GM12878 (cell line): ENCODE measurements around the gene SSR3.
"Not testable (repeated sequence)": the region's sequence is repeated elsewhere in the genome, so short reads cannot be mapped to it uniquely, and the experiment has no call there.

Experiments
- BHLHE40 ChIP-seq, 2 experiments: fragments of 450-650 bp in 1 of 2; IDR thresholded peaks; 2 replicates each; pipeline ENCODE4 v1.6.1; 2011 to 2017; ENCODE audit warnings: low read depth in 2 of 2, borderline replicate concordance in 1 of 2, improper control_type of control experiment in 1 of 2, low read length in 1 of 2, mild to moderate bottlenecking in 1 of 2
- CTCF ChIP-seq, 3 experiments: IDR thresholded peaks in 2 of 3; conservative IDR thresholded peaks in 1 of 3; 2 replicates each; pipeline ENCODE4 v1.5.1; 2011; ENCODE audit warnings: low read depth in 3 of 3, low read length in 3 of 3, mild to moderate bottlenecking in 3 of 3, control low read depth in 2 of 3, moderate library complexity in 2 of 3, inconsistent platforms in 1 of 3, mixed read lengths in 1 of 3; ENCODE audit not compliant: control insufficient read depth in 2 of 3, insufficient read depth in 1 of 3; ENCODE audit errors: extremely low read depth in 1 of 3
- EP300 ChIP-seq, 2 experiments: fragments of 150-350 bp in 1 of 2; IDR thresholded peaks; 2 replicates each; pipeline ENCODE4 v1.6.1; 2011 to 2012; ENCODE audit warnings: low read depth in 2 of 2, low read length in 2 of 2, borderline replicate concordance in 1 of 2, improper control_type of control experiment in 1 of 2, inconsistent platforms in 1 of 2; ENCODE audit not compliant: control insufficient read depth in 1 of 2
- IRF4 ChIP-seq: IDR thresholded peaks from 2 replicates; pipeline ENCODE4 v1.6.1; 2011; ENCODE audit warnings: low read depth, low read length
- NR2C2 ChIP-seq: IDR thresholded peaks from 2 replicates; pipeline ENCODE4 v1.6.1; 2011; ENCODE audit warnings: borderline replicate concordance, low read depth; ENCODE audit not compliant: control insufficient read depth, insufficient read length
- USF2 ChIP-seq: IDR thresholded peaks from 2 replicates; pipeline ENCODE4 v1.6.1; 2011; ENCODE audit warnings: low read depth, low read length, improper control_type of control experiment, borderline replicate concordance
- TF ChIP-seq, protein P1 (sequence below): fragments of 450-650 bp; formaldehyde crosslinking; IDR thresholded peaks from 2 replicates; pipeline ENCODE4 v1.4.0; 2022; ENCODE audit warnings: mild to moderate bottlenecking, moderate library complexity
- TF ChIP-seq, protein P2 (sequence below): IDR thresholded peaks from 2 replicates; pipeline ENCODE4 v1.6.1; 2012; ENCODE audit warnings: low read length, inconsistent platforms

GRCh38 chr3:156589806-156590205, 34.9 kb upstream of the SSR3 start:
- TF ChIP-seq CTCF (IDR thresholded peaks at IDR 0.05 in 2 of 3, conservative IDR thresholded peaks at IDR 0.05 in 1 of 3; ENCODE audit: control insufficient read depth in 2 of 3, extremely low read depth in 1 of 3, insufficient read depth in 1 of 3, low read depth in 3 of 3, low read length in 3 of 3); BHLHE40 (IDR thresholded peaks at IDR 0.05; ENCODE audit: borderline replicate concordance in 1 of 2, low read depth in 2 of 2, low read length in 1 of 2); IRF4; NR2C2; EP300 (IDR thresholded peaks at IDR 0.05; ENCODE audit: borderline replicate concordance in 1 of 2, control insufficient read depth in 1 of 2, low read depth in 2 of 2, low read length in 2 of 2); USF2: not testable (repeated sequence)
- TF ChIP-seq, protein P1, sequence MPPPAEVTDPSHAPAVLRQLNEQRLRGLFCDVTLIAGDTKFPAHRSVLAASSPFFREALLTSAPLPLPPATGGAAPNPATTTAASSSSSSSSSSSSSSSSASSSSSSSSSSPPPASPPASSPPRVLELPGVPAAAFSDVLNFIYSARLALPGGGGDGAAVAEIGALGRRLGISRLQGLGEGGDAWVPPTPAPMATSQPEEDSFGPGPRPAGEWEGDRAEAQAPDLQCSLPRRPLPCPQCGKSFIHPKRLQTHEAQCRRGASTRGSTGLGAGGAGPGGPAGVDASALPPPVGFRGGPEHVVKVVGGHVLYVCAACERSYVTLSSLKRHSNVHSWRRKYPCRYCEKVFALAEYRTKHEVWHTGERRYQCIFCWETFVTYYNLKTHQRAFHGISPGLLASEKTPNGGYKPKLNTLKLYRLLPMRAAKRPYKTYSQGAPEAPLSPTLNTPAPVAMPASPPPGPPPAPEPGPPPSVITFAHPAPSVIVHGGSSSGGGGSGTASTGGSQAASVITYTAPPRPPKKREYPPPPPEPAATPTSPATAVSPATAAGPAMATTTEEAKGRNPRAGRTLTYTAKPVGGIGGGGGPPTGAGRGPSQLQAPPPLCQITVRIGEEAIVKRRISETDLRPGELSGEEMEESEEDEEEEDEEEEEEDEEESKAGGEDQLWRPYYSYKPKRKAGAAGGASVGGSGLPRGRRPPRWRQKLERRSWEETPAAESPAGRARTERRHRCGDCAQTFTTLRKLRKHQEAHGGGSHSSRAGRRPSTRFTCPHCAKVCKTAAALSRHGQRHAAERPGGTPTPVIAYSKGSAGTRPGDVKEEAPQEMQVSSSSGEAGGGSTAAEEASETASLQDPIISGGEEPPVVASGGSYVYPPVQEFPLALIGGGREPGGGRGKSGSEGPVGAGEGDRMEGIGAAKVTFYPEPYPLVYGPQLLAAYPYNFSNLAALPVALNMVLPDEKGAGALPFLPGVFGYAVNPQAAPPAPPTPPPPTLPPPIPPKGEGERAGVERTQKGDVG (CRISPR knock-in tag), result not testable (repeated sequence)
- TF ChIP-seq, protein P2, sequence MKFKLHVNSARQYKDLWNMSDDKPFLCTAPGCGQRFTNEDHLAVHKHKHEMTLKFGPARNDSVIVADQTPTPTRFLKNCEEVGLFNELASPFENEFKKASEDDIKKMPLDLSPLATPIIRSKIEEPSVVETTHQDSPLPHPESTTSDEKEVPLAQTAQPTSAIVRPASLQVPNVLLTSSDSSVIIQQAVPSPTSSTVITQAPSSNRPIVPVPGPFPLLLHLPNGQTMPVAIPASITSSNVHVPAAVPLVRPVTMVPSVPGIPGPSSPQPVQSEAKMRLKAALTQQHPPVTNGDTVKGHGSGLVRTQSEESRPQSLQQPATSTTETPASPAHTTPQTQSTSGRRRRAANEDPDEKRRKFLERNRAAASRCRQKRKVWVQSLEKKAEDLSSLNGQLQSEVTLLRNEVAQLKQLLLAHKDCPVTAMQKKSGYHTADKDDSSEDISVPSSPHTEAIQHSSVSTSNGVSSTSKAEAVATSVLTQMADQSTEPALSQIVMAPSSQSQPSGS, result not testable (repeated sequence)
